ENCODE results near the gene SOHLH2.

The SOHLH2 gene

DNA sequence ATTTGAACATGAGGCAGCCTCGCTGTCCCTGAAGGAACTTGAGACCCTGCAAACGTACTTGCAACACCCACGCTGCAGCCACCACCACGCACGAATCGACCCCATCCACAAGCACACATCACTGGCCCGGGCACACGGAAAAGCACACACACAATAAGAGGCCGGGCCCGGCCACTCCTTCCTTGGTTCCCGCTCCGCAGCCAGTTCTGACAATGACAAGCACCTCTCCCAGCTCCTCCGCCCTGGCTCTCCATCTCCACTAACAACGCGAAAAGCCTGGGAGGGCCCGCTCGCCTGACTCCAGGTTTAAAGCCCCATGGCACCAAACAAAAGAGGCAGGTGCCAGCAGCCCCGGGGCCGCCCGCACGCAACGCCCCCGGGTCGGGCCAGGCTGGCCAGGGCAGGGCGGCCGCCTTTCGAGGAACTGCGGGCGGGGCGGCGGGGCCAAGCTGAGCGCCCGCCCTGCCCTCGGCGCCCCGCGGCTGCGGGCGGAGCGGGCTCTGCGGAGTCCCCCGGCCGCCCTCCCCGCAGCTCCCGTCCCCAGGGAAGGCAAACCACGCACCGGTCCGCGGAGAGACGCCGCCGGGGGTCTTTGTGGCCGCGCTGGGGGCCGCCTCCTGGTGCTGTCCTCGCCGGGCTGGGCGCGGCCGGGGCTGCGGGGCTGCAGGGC lies 83.7 kb downstream of the SOHLH2 start:
- H4K20me1 ChIP-seq: no peaks in the 10 kb centered on the region
- H3K9me3 ChIP-seq (replicated peaks in 1 of 11): peaks cover 0 to 18% (median 14%) of the 10 kb centered on the region in 11 experiments; a peak in 13 of 22 replicates
- H3K4me3 ChIP-seq: no peak overlapping the region
- TF ChIP-seq Cebpa-rat (IDR thresholded peaks at IDR 0.05): no peak
- H3K27me3 ChIP-seq: no peaks in the 10 kb centered on the region
- H3K4me2 ChIP-seq: no peak overlapping the region
- H3K9ac ChIP-seq: no peak overlapping the region
- H3K4me1 ChIP-seq: peaks cover 0 to 4% (median 0%) of the 10 kb centered on the region in 10 experiments; a peak in 1 of 20 replicates
- no peaks in the 10 kb centered on the region for H3K36me3 ChIP-seq
- H3K27ac ChIP-seq: no peak overlapping the region

DNA sequence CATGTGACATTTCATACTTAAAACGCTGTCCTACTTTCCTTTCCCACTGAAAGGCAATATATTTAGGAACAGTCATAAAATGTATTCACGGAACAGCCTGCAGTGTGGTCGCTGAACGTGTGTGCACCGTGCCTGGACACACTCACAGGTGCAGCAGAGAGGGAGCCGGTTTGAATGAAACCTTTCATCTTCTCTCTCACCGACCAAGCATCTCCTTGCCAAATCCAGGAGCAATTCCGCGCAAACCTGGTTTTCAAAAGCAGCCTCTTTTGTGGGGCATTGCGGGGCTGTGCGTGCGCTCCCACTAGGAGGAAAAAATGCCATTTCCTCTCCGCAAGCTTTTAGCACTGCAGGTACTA lies 84.2 kb downstream of the SOHLH2 start:
- Histone ChIP-seq H4K20me1 (no peaks in the 10 kb centered on the region), H3K9ac (no peak overlapping the region), H3K27ac (no peak overlapping the region), H3K4me1 (peaks cover 0 to 4% (median 0%) of the 10 kb centered on the region in 10 experiments; a peak in 1 of 20 replicates), H3K4me2 (no peak overlapping the region), H3K36me3 (no peaks in the 10 kb centered on the region), H3K9me3 (replicated peaks in 1 of 11) (peaks cover 0 to 18% (median 14%) of the 10 kb centered on the region in 11 experiments; a peak in 13 of 22 replicates), H3K4me3 (no peak overlapping the region), H3K27me3 (no peaks in the 10 kb centered on the region)
- TF ChIP-seq Cebpa-rat (IDR thresholded peaks at IDR 0.05): no peak

DNA sequence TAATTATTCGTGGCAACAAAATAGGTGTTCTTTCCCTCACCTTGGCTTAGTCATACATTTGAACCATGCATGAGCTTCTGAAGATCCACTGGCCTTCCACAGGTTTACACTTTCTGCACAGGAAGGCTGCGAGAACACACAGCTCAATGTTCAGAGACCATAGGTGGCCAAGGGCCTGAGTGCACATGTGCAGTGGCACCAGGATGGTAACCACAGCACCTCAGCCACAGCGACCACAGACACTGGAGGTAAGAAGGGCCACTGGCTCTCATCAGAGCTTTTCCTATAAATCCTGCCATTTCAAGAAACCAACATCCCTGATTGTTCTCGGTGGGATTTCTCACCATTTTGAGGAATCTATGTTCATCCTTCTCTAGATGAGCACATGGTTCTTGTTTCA lies 84.8 kb downstream of the SOHLH2 start:
- Histone ChIP-seq H3K4me3 (no peak overlapping the region), H3K36me3 (no peaks in the 10 kb centered on the region), H3K9me3 (replicated peaks in 1 of 11) (peaks cover 0 to 18% (median 14%) of the 10 kb centered on the region in 11 experiments; a peak in 13 of 22 replicates), H3K4me2 (no peak overlapping the region), H4K20me1 (no peaks in the 10 kb centered on the region), H3K4me1 (peaks cover 0 to 4% (median 0%) of the 10 kb centered on the region in 10 experiments; a peak in 1 of 20 replicates), H3K9ac (no peak overlapping the region), H3K27me3 (no peaks in the 10 kb centered on the region), H3K27ac (no peak overlapping the region)
- no peak for TF ChIP-seq Cebpa-rat (IDR thresholded peaks at IDR 0.05)

DNA sequence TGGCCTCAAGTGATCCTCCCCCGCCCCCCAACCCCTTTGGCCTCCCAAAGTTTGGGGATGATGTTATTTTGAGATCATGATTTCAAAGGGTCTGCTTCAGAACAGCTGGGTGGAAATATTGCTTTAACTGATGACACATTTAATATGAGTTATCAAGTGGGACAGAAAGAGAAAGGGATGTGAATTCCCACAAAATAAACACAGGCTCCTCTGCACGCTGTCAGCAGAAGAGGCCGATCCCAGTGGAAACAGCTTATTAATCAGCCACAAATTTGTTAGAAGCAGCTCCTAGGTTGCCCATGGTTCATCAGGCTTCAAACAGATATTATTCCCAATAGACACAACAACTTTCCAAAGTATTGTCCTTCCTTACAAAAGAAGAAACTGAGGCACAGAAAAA lies 87.9 kb downstream of the SOHLH2 start:
- no peak overlapping the region for H3K4me2 ChIP-seq
- H3K4me1 ChIP-seq: no peaks in the 10 kb centered on the region
- no peaks in the 10 kb centered on the region for H4K20me1 ChIP-seq
- H3K27ac ChIP-seq: no peak overlapping the region
- peaks cover 0 to 13% (median 9%) of the 10 kb centered on the region in 11 experiments; a peak in 13 of 22 replicates for H3K9me3 ChIP-seq (replicated peaks in 1 of 11)
- no peaks in the 10 kb centered on the region for H3K27me3 ChIP-seq
- no peaks in the 10 kb centered on the region for H3K36me3 ChIP-seq
- H3K9ac ChIP-seq: no peak overlapping the region
- H3K4me3 ChIP-seq: no peak overlapping the region
- TF ChIP-seq Cebpa-rat (IDR thresholded peaks at IDR 0.05): no peak

DNA sequence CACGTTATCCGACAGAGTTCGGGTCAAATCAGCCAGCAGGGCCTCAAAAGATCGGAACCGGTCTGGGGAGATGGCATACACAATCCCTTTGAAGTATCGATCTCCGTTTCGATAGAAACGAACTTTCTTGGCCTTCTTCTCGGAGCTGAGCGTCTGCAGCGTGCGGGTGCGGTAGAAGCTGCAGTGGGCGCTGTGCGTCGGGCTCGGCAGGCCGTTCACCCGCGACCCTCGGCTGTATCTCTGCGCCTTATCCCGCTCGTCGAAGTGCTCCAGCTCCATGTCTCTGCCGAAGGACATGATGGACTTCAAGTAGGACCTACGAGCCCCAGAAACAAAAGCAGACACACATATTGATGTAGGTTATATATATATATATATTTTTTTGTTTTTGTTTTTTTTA lies 88.5 kb downstream of the SOHLH2 start:
- H3K4me2 ChIP-seq: no peak overlapping the region
- H3K4me3 ChIP-seq: no peak overlapping the region
- peaks cover 0 to 6% (median 3%) of the 10 kb centered on the region in 11 experiments; a peak in 10 of 22 replicates for H3K9me3 ChIP-seq (replicated peaks in 1 of 11)
- H4K20me1 ChIP-seq: no peaks in the 10 kb centered on the region
- no peak overlapping the region for H3K27ac ChIP-seq
- no peaks in the 10 kb centered on the region for H3K4me1 ChIP-seq
- no peak overlapping the region for H3K9ac ChIP-seq
- H3K36me3 ChIP-seq: no peaks in the 10 kb centered on the region
- no peak for TF ChIP-seq Cebpa-rat (IDR thresholded peaks at IDR 0.05)
- H3K27me3 ChIP-seq: no peaks in the 10 kb centered on the region

DNA sequence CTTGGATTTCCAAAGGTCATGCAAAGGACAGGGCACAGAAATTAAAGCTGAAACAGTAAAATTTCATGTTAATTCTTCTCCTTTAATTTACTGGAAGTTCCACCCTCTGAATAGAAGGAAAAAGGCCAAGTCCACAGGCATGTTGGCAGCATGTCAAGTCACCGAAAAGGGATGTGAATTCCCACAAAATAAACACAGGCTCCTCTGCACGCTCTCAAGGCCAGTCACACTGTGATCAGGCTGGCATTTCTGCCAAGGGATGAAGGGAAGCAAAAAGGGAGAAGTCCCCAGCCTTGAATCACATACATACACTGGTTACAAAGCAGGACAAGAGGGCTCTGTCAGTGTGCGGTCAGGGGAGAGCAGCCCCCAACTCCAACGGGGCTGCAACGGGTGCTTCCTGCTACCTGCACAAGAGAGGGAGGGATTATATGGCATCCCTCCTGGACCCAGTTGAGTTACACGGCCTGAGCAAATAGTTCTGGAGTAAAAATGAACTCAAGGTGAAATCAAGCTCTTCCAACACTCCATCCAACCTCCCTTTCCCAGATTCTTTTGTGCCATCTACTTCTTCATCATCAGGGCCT lies 90.0 kb downstream of the SOHLH2 start:
- H3K27ac ChIP-seq: no peak overlapping the region
- H3K36me3 ChIP-seq: no peaks in the 10 kb centered on the region
- no peaks in the 10 kb centered on the region for H3K27me3 ChIP-seq
- no peaks in the 10 kb centered on the region for H3K9me3 ChIP-seq (replicated peaks in 1 of 11)
- no peak overlapping the region for H3K9ac ChIP-seq
- H4K20me1 ChIP-seq: no peaks in the 10 kb centered on the region
- TF ChIP-seq Cebpa-rat (IDR thresholded peaks at IDR 0.05): no peak
- no peak overlapping the region for H3K4me2 ChIP-seq
- H3K4me3 ChIP-seq: no peak overlapping the region
- H3K4me1 ChIP-seq: no peaks in the 10 kb centered on the region
